NCI-H748 treated with DMSO at 0.1 percent for 48 hours (cell line): ENCODE measurements around the gene POLR2E.
A peak's percentile ranks its signal among the peaks of the same experiment; 100 is the strongest.
"Not testable (repeated sequence)": the region's sequence is repeated elsewhere in the genome, so short reads cannot be mapped to it uniquely, and the experiment has no call there.

Experiments
- DNase-seq: peaks from one replicate; lab custom pipeline; 2025; lab: John Stamatoyannopoulos, UW

Gene POLR2E

DNA sequence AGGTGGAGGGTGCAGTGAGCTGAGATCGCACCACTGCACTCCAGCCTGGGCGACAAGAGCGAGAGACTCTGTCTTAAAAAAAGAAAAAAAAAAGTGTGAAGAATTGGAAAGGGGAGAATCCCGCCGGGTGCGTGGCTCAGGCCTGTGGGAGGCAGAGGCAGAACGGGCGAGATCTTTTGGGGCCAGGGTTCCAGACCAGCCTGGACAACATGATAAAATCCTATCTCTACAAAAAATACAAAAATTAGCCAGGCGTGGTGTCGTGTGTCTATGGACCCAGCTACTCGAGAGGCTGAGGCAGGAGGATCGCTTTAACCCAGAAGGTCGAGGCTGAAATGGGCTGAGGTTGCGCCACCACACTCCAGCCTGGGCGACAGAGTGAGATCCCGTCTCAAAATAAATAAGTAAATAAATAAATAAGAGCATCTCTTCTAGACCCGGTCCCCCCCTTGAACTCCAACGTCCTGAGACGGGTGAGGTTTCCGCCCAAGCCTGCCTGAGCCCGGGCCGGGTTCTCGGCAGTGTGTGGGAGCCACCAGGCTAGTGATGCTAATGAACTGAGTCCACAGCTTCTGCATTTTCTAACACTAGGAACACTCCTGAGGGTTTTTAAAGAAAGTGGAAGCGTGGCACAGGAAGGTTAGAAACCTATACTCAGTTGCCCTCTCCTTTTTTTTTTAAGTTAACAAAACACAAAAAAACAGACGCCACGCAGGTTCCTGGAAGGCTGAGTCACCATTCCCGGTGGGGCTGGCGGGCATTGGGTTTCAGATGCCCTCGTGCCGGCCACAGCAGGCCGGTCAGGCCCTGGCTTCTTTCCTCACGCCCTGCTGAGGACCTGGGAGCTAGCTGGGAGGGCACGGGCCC lies 30.7 kb upstream of the POLR2E start:
- DNase-seq: no peak

GRCh38 chr19:1123885-1124677 lies 28.9 kb upstream of the POLR2E start:
- DNase-seq: no peak

DNA sequence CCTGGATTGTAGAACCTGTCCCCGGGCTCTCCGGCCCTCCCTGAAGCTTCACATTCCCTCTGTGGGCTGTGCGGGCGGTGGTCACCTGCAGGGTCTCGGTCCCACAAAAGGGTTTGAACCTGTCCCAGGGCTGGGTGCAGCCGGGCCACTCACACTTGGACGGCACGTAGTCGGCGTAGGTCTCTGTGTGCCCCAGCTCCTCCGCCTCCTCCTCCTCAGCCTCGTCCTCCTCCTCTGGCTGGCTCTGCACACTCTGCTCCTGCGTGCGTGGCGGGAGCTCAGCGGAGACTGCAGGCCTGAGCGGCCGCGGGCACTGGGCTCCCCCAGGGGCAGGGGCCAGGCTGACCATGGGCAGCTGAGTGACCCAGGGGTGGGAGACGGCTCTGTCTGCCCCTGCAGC lies 28.2 kb upstream of the POLR2E start:
- DNase-seq: no peak

DNA sequence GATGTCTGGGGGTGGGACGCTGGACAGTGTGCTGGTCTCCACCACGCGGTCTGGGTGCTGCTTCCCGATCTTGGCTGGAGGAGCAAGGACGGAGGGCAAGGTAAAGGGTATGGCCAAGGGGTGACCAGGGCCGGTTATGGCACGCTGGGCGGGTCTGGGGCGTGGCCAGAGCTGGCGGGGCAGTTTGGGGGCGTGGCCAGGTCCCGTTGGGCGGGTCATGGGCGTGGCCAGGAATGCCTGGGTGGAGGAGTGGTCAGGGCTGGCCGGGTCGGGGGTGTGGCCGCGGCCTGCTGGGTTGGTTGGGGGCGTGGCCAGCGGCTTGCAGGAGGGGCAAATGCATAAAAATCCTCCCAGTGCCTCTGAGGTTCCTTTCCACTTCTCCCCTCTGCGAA lies 27.8 kb upstream of the POLR2E start:
- no peak for DNase-seq

GRCh38 chr19:1122021-1122971 lies 27.1 kb upstream of the POLR2E start:
- no peak for DNase-seq

DNA sequence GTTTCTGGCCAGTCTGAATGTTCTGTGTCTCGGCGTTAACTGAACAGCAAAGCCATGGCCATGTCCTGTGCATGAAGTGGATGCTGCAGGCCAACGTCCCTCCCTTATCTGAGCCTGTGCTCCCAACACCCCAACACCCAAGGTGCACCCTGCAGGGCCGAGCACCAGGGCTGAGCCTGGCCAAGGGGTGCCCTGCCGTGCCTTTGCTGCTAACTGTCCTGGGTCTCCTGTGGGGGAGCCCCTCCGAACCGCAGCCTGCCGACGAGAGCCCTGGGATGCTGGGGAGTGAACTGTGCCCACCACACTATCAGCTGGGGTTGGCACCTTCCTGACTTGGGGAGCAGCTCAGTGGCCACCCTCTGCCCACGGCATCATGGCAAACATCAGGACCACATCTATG lies 26.2 kb upstream of the POLR2E start:
- DNase-seq: no peak

DNA sequence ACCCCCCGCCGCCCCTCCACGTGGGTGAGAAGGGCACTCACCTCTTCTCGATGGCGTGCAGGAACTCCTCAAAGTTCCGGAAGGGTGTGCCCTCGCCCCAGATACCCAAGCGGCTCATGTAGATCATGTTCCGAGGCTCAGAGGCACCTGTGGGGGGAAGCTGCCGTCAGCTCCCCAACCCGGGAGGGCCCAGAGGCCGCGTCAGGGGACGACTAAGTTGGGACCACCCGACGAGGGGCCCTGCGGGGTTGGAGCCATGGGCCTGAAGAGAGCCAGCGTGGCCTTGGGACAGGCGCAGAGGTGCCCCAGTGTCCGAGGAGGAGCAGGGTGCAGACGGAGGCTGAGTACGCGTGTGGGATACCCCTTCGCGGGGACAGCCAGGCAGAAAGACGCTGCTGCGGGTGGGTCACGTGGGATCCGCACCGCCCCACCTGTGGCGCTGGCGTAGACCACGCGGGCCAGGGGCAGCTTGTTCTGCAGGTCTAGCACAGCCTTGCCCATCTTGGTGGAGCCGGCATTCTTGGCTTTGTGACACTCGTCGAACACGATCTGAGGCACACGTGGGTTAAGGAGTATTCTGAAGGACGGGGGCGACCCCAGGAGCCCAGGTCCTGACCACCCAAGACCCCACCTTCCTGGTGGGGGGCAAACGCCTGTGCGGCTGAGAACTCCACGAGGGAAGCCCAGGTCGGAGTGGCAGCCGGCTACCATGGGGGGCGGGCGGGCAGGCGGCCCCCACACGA lies 24.5 kb upstream of the POLR2E start:
- DNase-seq: no peak

DNA sequence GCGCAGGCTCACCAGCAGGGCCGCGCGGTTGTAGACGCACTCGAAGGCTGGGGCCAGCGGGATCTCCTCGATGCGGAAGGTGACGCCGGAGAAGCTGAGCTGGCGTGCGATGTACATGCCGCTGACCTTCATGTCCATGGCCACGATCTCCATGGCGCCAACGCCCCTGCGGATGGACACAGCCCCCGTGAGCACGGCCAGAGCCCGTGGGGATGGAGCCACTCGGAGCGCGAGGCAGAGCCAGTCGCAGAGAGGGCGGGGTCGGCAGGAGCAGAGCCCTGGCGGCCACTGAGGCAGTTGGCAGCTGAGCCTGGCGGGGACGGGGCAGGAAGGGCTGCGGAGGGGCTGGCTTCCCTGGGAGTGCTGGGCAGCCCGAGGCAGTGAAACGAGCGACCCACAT lies 23.8 kb upstream of the POLR2E start:
- no peak for DNase-seq

GRCh38 chr19:1117654-1118053 lies 22.5 kb upstream of the POLR2E start:
- DNase-seq: no peak

DNA sequence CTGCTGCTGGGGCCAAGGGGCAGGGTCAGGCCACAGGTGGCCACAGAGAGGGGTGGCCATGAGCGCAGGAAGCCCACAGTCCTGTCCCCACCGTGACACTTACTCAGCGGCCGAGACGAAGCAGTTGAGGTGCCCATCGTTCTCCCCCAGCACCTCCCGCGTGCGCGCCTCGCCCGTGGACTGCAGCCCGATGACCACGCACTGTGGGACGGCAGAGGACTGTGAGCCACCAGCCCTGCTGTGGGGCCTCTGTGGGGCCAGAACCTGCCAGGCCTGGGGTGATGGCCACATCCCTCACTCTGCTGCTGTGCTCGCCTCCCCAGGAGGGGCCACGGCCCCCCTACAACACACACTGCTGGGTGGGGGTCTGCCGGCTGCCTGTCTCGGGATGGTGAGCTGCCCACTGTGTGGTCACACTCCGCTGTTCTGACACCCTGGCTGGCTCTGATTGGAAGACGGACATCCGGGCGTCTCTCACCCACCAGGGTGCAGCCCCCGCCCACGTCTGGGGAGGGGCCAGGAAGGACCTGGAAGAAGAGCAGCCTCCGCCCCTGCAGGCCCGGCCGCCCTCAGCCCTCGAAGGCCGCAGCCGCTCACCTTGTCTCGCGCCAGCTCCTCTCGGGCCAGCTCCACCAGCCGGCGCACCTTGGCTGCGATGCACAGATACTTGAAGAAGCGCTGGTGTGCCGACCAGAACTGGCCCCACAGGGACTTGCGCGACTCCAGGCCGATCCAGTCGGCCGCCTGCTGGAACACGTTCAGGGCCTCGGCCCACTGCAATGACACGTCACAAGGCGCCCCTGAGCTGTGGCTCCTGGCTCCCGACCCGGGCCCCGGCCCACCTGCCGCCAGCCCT lies 21.8 kb upstream of the POLR2E start:
- no peak for DNase-seq

- DNase-seq: no peak
Measured at GRCh38 chr19:1115646-1116420, 20.7 kb upstream of the POLR2E start.

GRCh38 chr19:1114728-1115127 lies 19.6 kb upstream of the POLR2E start:
- not testable (repeated sequence) for DNase-seq

DNA sequence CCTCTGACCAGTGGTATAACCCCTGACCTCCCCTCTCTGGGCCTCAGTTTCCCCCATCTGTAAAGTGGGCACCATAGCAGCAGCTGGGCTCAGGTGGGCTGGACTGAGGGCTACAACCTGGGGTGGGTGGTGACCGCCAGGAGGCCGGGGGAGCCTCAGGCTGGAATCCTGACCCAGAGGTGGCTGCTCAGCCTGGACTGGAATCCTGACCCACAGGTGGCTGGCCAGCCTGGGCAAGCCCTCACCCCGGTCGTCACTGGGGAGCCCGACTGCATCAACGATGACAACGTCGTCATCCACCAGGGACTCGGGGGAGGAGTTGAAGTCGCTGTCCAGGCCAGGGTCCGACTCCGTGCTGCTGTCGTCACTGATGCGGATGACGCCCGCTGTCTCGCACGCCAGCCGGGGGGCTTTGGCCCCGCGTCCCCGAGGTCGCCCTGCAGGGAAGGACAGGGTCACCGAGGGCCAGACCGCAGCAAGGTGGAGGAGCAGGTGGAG lies 18.9 kb upstream of the POLR2E start:
- DNase-seq: no peak

DNA sequence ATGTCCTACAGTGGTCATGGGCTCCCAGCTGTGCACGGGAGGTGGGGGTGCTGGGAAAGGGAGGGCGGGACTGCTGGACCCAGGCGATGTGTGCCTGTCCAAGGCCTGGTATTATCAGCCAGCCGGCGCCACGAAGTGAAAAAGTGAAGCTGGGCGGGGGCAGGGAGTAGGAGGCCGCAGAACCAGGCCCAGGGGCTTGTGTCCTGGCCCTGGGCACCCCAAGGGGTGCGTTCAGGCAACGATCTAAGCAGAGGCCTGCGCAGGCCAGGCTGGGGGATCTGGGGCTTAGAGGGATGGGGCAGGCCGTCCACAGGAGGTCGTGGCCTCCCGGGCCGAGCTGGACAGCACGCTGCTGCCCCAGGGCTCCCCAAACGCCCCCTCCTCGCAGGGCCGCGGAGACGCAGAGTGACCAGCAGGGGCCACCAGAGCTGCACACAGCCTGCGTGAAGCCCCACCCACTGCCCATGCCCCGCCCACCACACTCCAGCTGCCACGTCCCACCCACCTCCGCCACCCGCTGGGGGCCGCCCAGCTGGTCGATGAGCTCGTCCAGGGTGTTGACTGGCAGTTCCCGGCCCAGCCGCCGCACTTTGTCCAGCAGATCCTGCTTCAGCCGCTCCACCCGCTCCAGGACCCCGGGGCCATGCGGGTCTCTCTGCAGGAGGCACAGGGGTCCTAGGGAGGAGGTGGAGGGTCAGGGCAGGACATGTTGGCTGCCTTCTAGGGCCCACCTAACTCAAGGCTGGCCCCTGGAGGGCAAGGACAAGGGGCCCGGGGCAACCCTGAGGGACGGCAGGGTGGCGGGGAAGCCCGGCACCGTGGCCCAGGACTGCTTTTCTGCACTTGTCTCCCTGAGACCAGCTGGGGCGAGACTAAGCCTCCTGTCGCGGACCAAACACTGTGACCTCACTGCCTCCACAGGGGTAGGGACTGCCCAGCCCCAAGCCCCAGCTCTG lies 18.1 kb upstream of the POLR2E start:
- DNase-seq: peak; percentile 35

DNA sequence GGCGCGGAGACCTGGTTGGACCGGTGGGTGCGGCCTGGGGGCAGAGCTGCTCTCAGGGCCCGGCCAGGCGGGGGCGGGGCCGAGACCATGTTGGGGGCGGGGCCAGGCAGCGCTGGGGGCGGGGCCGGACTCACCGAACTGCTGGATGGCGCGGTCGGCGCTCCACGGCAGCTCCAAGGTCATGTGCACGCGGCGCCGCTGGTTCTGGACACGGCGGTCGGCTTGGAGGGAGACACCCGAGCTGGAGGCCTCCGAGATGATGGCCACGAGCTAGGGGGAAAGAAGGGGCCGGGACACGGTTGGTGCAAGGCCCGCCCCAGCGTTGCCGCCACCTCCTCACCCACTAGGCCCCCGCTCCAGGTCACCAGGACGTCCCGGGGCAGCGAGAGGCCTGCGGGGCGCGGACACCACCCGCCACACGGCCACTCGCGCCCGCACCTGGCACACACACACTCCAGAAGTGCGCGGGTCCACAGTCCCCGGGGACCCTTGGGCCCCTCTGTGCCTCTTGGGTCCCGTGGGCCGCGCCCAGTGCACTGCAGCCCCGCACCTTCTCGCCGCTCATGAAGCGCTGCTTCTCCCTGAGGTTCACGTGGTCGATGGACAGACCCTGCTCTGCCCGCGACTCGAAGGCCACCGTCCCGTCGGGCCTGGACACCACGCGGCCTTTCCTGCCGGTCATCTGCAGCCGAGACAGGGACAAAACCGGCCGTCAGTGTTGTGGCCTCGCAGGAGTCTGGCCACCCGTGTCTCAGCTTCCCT lies 17.3 kb upstream of the POLR2E start:
- DNase-seq: no peak

DNA sequence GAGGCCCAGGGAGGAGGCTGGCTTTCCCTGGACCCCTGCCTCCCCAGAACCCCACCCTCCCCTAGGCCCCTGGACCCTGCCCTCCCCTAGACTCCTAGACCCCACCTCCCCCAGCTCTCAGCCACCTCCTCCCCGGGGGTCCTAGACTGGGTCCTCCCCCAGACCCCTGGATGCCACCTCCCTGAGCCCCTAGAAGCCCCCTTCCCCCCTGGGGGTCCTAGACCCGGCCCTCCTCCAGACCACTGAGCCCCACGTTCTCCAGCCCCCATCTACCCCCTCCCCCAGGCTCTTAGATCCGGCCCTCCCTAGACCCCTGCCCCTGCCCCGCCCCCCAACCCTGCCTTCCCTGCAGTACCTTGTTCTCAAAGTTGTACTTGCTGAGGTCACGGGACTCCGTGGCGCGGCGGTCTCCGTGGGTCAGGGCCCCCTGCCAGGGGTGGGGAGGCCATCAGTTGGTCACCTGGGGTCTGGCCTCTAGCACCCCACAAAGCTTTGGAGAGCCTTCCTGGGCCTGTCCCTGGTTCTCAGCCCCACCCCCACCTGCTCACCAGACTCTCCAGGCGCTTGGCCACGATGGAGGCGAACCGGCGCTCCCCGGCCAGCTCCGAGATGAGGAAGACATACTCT lies 16.6 kb upstream of the POLR2E start:
- DNase-seq: no peak
